Amygdala (tissue), 56 donors: ENCODE data around the gene TSNAX.
A peak's percentile ranks its signal among the peaks of the same experiment; 100 is the strongest.
"Not testable (repeated sequence)": the region's sequence is repeated elsewhere in the genome, so short reads cannot be mapped to it uniquely, and the experiment has no call there.

Experiments
- DNase-seq, 56 donors: peaks; one replicate each; lab custom pipeline; 2025; lab: John Stamatoyannopoulos, UW

TSNAX gene

DNA sequence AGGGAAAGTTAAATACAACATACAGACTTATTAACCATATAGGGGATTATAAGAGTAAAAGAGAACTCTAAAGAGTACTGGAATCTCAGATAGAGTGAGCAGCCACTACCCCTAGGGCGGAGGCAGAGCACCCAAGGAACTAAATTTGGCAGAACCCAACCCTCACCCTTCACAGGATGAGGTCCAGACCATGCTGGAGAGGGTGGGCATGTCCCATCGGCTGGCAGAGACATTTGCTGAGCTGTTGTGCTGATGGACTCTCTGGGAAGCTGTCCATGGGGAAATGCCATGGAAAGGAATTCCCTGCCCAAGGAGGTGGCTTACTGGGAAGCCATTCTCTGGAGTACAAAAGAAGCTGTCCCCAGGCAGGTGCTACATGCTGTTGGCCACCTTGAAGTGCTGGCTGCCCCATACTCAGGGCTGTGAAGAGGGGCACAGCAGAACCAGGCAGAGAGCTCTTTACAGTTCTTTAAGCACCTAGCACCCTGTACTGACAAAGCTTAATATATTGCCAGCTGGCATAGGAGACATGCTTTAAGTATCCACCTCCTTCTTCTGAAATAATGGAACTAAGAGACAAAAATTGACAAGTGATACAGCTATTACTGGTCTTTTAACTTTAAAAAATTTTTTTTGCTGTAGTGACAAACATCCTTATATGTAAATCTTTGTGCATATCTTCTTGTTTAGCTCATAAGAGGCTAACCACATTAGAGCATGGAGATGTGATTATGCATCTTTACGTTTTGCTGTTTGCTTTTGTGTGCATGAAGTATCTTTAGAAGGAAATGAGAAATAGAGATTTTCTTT is 29.6 kb downstream of the TSNAX start:
- DNase-seq: no peak

DNA sequence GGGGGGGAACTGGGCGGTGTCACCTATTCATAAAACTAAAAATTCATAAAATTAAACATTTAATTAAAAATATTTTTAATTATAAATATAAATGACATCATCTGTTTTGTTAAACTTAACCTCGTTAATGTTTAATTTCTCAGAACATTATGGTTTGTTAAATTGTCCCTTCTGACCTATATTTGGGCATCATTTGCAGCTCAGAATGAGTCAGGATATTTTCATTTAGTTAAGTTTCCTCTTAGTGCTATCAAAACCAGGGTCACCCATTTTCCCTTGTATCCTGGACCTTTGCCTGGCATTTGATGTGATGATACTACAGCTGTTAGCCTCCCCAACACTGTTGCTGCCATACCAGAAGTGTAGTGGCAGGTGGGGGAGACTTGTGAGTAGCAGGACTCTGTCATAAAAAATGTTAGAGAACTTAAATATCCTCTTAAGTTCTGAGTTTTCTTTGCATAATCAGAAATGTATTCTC is 30.3 kb downstream of the TSNAX start:
- no peak for DNase-seq

DNA sequence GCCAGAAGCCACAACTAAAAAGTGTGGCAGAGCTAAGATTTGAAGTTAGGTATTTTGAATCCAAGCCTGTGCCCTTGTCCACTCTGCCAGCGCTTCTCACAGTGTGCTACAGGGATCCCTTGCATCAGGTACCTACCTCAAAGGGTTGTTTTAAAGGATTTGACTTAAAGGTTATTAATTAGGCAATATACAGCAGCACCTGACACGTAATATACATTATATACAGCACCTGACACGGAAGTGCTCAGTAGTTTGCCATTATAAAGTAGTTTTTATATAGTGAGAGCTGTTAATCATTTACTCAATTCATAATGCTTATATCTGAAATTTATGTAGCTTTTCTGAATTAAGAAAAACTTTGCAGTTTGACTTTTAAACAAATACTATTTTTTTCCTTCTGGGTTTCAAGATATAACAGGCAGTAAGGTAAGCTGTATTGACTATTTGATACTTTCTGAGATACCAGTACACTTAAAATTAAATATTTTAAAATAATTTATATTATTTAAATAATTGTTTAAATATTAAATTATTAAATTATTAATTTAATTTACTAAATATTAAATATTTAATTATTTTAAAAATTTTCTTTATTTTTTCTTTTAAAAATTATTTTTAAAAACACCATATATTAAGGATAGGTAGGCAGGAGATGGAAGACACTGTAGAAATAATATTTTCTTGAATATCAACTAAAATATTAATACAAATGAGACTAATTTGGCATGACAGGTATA is 33.3 kb downstream of the TSNAX start:
- no peak for DNase-seq

DNA sequence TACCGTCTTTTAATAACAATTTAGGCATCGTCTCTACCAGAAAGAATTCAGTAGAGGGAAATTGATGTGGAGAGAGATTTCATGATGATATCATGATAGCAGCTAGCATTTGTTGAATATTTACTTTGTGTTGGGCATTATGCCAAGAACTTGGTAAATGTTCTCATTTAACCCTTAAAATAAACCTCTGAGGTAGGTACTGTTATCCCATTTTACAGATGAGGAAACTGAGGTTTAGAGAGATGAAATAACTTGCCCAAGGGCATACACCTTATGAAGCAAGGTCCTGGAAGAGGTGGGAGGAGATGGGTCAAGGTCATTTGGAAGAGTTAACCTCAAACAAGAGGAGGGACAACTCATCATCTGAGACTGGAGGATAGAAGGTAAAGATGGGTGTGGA is 34.8 kb downstream of the TSNAX start:
- DNase-seq: no peak

DNA sequence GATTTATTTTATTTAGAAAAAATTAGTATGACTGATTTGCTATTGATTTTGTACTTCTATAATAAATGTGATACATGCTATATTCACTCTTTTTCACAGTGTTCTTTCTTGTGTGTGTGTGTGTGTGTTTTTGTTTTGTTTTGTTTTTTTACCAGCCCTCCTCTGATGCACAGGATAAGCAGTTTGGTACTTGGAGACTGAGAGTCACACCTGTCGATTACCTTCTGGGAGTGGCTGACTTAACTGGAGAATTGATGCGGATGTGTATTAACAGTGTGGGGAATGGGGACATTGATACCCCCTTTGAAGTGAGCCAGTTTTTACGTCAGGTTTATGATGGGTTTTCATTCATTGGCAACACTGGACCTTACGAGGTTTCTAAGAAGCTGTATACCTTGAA is 35.9 kb downstream of the TSNAX start:
- DNase-seq: no peak

DNA sequence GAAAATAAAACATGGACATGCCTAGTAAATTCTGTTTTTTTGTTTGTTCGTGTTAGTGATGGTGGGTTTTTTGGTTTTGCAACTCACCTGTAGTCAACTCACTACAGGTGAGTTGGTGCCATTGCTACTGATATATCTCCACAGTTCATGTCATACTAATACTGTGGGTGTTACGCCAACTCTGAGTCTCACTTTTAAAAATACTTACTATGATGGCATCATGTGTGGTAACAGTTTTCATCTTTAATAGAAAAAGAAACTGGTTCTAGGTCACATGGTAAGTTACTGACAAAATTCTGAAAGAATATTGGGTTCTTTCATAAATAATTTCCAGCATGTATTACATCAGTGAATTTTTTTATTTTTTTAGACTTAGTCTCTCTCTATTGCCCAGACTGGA is 38.0 kb downstream of the TSNAX start:
- no peak for DNase-seq

DNA sequence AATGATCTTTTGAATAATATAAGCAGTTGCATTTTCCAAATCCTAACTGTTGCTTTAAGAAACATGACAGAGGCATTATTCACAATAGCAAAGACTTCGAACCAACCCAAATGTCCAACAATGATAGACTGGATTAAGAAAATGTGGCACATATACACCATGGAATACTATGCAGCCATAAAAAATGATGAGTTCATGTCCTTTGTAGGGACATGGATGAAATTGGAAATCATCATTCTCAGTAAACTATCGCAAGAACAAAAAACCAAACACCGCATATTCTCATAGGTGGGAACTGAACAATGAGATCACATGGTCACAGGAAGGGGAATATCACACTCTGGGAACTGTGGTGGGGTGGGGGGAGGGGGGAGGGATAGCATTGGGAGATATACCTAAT is 41.8 kb downstream of the TSNAX start:
- DNase-seq: not testable (repeated sequence)

DNA sequence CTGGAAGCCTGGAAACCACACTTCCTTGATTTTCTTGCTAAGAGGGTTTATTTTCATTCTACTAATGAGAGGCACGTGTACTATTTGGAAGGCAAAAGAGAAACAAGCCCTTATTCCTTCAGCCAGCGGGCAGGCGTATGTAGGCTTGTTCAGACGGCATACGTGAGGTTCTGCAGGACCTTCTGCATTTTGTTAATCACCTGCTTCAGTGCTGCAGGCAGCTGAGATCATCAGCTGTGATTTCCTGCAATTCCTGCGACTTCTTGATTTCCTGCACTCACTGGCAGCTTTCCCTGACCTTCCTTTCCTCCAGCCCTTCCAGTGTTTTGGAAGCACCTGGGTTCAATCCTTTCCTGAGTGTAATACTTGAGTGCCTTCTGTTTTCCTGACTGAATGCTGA is 43.4 kb downstream of the TSNAX start:
- DNase-seq: no peak

DNA sequence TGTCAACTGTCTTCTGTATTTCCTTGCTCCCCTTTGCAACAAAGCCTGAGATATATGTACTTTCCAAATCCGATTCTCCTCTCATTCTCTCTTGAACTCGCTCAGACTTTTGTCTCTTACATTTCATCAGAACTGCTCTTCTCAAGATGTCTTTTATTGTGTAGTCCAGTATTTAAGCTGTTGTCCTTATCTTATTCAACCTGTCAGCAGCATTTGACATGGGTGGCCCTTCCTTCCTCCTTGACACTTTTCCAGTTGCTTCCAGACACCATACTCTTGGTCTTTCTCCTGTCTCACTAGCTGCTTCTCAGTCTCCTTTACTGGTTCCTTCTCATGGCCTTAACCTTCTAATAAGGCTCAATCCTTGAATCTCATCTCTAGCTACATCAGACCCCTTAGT is 47.0 kb downstream of the TSNAX start:
- no peak for DNase-seq

DNA sequence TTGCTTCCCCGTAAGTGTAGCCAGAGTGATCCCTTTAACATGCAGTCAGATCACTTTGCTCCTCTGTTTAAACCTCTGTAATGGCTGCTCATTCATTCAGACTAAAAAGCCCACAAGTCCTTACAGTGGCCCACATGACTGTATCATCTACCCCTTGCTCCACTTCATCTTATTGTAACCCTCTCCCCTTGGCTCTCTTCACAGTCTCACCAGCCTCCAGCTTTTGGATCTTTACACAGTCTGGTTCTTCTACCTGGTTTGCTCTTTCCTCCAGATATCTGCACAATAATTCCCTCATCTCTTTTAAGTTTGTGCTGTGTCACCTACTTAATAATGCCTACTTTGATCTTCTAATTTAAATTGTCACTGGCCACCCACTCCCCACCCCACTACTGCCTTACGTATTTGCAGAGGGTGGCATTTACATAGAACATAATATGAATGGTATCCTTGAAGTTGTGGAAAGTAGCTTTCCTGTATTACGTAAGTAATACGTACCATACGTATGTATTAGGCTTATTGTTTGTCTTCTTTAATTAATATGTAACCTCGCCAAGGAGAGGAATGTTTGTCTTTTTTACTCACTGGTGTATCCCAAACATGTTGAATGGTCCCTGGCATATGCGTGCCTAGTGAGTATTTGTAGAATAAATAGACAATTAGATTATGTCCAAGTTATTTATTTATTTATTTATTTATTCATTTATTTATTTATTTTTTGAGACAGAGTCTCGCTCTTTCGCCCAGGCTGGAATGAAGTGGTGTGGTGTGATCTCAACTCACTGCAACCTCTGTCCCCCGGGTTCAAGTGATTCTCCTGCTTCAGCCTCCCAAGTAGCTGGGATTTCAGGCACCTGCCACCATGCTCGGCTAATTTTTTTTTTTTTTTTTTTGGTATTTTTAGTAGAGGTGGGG is 48.6 kb downstream of the TSNAX start:
- DNase-seq: no peak

DNA sequence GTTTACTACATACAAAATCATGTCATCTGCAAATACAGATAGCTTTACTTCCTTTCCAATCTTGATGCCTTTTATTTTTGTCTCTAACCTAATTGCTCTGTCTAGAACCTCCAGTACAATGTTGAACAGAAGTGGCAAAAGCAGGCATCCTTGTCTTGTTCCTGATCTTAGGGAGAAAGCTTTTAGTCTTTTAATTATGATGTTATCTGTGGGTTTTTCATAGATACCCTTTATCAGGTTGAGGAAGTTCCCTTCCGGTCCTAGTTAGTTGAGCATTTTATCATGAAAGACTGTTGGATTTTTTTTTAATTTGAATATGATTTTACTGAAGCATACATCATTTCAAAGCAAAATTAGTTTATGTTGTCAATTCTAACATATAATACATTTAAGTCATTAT is 52.4 kb downstream of the TSNAX start:
- no peak for DNase-seq

DNA sequence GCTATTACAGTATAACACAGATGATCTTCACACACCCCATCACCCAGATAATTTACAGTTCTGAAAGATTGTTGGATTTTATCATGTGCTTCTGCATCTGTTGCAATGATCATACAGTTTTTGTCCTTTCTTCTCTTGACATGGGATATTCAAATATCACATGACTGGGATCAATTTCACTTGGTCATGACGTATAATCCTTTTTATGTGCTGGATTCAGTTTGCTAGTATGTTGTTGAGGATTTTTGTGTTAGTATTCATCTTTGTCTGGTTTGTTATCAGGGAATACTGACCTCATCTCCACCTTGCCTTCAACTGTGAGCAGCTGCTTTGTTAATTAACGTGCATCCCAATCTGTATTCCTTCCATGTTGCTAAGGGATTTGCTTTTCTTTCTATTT is 53.4 kb downstream of the TSNAX start:
- DNase-seq: no peak

DNA sequence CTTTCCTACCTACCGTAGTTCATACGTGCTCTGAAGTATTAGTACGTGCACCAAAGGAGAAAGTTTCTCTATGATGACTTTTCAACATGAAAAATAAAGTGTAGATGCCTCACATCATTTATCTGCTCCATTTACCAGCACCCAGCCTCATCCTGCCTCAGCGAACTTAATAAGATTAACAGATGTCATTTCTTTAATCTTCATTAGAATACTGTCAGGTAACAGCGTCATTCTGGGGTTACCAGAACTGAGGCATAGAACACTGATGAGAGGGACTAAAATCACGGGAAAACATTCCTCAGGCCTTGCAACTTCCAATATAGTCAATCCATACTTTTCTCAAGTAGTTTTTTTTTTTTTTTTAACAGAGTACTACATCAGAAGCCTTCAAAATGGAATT is 54.9 kb downstream of the TSNAX start:
- DNase-seq: no peak

DNA sequence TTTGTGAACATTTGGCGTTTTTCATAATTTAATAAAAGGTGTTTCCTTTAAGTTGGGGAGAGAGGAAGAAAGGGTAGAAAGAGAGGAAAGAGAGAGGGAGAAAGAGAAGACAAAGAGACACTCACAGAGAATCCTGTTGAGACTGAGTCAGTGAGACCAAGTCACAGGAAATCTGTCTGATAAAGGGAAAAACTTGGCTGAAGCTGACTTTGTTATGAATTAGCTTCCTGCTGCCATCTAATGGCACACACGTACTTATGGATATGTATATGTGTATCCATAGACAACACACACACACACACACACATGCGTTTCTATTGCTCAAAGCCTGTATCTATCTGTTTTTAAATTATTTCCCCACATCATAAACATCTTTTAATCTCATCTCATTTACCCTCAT is 55.6 kb downstream of the TSNAX start:
- DNase-seq: no peak

DNA sequence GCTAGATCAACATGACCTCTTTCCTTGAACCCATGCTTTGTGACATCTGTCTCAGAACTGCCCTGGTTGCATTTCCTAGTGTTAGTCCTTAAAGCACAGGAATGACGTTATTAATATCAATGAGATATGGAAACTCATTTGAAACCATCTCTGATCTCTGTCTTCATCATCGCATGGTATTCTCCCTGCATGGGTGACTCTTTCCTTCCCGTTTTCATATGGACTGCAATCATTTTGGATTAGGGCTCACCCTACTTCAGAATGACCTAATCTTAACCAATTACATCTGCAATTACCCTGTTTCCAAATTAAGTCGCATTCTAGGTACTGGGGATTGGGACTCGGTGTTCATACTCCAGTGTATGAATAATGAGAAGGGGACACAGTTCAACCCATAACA is 56.5 kb downstream of the TSNAX start:
- no peak for DNase-seq

DNA sequence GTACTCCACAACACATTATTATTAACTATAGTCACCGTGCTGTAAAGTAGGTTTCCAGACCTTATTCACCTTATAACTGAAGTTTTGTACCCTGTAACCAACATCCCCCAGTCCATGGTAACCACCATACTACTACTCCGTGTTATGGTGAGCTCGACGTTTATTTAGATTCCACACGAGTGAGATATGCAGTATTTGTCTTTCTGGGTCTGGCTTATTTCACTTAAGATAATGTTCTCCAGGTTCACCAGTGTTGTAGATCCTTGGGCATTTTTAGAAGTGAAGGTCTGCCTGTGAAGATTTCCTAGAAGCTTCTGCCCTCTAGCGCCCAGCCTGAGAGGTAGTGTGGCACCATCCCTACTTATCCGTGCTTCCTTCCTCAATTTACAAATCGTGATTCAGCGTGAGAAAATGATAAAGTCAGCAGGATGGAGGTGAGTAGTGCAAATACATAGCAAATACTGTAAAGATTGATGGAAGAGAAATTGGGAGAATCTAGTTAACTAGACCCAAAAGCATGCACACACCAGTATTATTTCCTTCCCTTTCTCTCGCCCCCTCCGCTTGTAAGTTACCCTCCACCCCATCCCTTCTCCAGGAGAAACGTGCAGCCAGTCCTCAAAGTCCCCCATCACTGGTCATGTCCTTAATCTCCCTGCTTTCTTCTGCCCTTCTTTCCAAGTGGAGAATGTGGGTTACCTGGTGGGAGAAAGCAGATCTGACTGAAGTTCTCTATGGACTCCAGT is 62.2 kb downstream of the TSNAX start:
- peak in 29 of 56 donors; percentile 3 to 66 (median 26) for DNase-seq

DNA sequence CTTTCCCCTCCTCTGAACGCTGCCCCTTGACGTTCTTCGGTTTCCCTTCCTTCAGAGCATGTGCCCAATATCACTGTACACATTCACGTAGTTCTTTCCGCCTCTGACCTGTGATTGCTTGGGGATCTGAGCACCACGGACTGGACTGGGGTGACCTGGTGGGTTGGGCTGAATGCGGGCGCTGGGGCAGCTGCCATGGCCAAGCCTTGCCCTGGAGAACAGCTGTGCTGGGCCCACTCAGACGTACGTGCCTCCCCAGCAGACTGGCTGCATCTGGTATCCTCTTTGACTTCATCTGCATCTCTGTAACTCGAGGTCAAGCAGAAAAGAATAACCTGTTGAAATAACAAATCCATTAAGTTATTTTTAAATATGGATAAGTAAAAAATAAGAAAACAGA is 63.0 kb downstream of the TSNAX start:
- no peak for DNase-seq

DNA sequence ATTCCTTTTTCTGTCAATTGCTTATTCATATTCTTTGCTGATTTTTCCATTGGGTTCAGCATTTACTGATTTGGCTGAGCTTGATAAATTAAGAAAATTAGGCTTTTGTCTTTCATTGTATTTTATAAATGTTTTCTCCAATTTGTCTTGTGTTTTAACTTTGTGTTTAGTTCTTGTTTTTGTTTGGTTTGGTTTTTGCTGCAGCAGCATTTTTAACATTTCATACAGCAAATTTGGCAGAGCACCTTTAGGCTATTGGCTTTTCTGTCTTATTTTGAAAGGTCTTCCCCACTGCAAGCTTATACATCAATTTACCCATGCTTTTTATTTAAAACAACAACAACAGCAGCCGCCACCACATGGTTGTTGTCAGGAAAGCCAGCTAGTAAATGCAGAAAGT is 64.3 kb downstream of the TSNAX start:
- no peak for DNase-seq

DNA sequence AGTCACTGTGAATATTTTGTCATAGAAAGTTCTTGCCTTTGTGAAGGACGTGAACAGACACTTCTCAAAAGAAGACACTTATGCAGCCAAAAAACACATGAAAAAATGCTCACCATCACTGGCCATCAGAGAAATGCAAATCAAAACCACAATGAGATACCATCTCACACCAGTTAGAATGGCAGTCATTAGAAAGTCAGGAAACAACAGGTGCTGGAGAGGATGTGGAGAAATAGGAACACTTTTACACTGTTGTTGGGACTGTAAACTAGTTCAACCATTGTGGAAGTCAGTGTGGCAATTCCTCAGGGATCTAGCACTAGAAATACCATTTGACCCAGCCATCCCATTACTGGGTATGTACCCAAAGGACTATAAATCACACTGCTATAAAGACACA is 64.8 kb downstream of the TSNAX start:
- not testable (repeated sequence) for DNase-seq

DNA sequence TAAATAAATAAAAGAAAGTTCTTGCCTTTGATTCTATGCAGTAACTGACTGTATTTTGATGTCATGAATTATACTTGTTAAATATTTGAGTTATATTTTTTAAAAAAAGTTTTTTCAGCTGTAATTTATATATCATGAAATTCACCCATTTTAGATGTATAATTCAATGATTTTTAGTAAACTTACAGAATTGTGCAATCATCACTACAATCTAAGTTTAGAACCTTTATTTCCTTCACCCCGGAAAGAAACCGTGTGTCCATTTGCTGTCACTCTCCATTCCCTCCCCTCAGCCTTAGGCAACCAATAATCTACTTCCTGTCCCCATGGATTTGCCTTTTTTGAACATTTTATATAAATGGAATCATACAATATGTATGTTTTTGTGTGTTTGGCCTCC is 65.7 kb downstream of the TSNAX start:
- no peak for DNase-seq
